RPMI8226 (cell line): Measurements from ENCODE around the gene FARS2.

Experiments used
- DNase-seq: peaks from one replicate; pipeline ENCODE4 v3.0.0-alpha.2; 2015

Gene FARS2

DNA sequence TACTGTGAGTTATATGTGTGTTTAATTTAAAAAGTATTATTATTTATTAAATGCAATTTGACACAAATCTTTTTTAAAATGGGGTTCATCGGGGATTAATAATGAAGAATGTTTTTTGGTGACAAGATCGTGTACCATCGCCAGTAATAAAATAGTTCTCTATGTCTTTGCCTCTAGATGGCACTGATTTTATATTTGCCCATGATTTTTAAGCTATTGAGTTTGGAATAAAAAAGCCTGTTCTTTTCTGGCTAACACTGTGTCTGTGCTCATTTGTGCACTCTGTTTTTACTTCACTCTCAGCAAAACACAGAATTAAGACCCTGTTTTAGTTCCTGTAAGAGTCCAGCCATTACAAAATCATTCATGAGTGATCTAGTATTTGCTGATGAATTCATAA is 127.0 kb downstream of the FARS2 start:
- no peak for DNase-seq

DNA sequence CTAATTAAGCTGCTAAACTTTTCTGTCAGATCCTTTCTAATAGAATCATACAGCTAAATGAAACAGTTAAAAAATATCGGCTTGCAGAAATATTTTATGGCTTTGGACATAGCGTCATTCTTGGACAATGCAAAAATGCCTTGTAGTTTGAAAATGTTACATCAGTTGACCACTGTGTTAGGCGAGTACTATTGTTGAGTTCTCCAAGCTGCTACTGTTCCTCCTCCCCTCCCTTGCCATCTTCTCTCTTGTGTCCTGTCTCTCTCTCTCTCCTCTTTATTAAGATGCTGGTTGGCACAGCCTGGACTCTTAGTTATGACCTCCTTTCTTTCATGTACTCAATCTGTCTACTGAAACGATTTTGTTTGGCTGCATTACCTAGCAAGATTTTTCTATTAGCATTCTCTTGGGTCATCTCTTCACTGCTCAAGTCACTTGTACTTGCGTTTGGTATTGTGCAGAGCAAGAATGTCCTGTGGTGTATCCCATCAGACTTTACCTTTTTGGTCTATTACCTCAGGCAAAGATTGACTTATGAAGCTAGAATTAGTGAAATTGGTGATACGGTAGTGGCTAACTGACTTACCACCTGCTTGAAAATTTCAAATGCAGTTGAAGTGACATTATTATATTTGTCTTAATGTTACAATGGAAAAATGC is 127.9 kb downstream of the FARS2 start:
- no peak for DNase-seq

DNA sequence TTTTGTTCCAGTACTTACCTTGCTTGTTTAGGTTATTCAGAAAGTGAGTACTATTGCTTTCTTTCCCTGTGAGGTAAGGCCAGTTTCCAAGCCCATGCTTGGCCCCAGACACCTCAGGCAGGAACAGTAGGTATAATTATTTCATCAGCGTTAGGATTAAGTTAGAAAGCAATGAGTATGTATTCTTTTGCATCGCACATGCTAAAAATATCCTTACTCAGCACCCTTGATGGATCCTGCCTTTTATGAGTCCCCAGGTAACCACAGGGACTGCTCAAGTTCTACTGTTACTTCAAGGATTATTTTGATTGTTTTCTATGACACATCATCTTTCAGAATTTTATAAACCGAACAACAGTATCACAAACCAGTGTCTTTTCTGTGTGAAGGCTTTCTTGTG is 128.9 kb downstream of the FARS2 start:
- no peak for DNase-seq

DNA sequence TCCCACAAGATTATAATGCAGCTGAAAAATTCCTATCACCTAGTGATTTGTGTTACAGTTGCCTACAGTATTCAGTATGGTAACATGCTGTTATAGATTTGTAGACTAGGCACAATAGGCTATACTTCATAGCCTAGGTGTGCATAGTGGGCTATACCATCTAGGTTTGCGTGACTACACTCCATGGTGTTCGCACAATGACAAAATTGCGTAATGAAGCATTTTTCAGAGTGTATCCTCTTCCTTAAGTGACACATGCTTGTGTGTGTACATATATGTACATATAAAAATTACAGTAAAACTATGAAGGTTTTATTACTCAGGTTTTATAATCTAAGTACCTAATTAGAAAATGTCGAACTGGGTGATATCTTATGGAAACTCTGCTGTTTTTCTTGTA is 133.0 kb downstream of the FARS2 start:
- DNase-seq = no peak

DNA sequence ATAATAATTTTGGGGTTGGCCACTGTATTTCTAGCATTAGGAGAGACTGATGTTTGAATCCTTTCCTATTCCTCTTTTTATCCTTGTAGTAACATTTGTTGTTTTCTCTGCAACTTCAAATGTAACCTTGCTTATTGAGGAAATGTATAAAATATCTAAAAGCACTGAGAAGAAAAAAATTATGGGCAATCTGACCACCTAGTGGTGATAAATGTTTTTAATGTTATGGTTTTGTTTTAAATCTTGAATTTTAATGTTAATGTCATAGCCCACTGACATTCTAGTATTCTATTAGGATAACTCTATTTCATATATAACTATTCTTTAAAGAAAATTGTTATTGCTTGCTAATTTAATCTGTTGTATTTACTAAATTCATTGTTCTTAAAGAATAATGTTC is 134.4 kb downstream of the FARS2 start:
- no peak for DNase-seq

DNA sequence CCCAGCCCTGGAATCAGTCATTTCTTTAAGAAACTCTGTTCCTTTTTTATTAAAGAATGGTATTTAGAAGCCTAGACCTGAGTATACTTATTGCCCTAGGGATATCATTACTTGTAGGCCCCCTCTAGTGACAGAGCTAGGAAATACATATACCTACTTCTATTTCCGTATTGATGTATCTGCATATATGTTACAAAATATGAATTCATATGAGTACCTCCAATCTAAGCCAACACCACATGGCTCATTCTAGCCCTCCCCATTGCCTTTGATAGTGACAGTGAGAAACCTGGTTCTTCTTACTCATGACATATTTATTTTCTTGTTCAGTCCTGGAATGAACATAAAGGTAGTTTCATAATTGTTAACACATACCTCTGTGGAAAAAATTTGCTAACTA is 137.2 kb downstream of the FARS2 start:
- peak; percentile 38 for DNase-seq

DNA sequence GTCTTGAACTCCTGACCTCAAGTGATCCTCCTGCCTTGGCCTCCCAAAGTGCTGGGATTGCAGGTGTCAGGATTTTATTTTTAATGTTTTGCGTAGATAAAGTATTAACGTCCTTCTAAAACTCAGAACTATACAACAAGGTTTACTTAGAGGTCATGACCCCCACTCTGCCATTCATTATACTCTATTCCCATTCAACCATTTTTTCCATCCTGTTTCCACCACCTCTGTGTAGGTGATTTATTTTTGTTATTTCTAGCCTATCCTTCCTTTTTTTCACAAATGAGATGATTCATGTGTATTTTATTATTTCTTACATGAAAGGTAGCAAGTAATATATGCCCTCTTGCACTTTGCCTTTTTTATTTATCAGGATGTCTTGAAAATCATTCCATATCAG is 138.1 kb downstream of the FARS2 start:
- no peak for DNase-seq

DNA sequence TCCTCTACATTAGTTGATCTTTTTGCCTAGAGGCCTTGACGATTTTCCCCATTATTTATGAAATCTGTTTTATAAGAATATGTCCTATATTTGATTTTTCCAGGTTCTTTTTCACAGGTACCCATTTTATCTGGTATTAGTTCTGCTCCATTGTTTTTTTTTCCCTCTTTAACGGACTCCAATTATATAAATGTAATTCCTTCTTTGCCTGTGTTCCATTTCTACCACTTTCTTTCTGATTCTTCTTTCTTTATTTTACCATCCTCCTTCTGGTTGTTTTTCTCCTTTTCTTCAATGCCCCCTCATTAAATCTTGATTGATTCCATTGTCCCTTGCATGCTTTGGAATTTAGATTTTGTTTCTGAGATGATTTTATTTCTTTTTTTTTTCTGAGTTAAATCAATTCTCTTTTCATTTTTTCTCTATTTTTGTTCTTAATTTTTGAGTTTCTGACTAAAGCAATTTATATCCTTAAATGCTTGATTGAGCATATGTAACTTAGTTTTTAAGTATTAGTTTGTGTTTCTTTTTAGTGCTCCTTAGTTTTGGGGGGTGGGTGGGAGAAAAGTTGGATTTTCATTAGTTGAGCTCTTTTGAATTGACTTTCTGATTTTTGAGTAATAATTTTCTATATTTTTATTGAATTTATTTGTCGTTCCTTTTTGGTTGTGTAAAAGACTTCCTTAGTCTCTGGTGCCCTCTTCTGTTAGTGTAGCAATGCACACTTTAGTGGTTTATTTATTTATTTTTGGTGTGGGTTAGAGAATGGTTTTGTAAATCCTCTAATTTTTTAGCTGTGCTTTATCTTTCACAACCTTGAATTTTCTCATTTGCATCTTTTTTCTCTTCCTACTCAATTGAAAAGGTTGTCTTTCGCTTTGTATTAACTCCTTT is 140.8 kb downstream of the FARS2 start:
- DNase-seq = peak; percentile 49

DNA sequence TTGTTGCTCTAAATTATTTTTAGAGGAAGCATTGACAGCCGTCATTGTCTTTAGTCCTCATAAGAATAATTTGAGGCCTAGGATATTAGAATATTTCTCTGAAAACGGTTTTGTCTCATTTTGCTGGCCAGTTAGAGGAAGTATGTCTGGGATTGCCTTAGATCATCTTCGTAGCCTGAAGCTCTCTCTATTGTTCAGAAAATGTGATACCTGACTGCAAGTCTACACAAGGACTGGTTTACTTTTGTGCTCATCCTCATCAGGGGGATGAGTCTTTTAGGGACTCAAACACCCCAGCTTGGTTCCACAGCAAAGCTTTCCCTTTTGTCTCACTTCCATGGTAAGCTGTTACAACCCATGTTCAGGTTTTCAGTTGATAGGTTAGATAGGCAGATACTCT is 141.8 kb downstream of the FARS2 start:
- no peak for DNase-seq

DNA sequence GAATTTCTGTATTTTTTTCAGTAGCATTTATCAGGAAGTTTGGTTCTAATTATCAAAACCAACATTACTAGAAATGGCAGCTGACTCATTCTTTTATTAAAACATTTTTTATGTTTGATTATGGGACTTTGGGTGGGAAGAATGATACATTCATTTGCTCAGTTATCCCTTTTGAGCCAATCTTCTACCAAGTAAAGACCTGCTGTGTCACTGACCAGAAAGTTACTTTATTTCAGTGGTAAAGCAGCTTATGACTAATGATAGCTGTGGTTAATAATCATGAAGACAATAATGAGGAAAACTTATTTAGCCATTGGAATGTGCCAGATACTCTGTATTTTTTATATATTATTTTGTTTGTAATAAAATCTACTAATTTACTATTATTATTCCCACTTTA is 142.3 kb downstream of the FARS2 start:
- DNase-seq = no peak

DNA sequence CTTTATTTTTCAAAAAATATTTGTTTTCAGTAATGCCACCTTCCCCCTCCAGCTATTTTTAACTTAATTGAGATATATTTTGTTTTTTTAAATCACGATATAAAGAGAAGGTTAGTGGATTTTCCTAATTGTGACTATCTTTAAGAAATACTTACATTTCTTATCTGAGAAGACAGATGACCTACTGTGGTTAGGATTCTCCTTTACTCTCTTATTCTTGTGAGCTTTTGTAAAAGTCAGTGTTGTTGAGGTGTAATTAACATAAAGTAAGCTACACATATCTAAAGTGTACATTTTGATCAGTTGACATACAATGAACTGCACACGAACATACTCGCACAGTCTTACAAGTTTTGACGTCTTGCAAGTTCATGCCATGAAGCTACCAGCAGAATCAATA is 144.7 kb downstream of the FARS2 start:
- DNase-seq = no peak

DNA sequence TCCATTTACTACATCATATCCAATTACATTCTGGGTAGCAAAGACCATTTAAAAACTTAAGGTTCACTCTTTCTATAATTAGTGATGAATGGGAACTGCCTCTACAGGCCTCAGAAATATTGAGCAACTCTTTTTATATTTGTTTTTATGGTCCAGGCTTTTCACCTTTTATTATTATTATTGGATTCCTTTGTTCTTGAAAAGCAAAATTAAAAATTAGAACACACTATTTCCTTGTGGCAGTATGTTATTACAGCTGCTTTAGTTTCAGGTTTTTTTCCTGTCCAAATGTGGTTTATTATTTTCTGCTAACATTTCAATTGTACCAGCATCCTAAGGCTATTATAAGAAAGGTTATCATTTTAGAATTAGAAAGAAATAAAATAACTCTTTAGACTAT is 150.1 kb downstream of the FARS2 start:
- no peak for DNase-seq

DNA sequence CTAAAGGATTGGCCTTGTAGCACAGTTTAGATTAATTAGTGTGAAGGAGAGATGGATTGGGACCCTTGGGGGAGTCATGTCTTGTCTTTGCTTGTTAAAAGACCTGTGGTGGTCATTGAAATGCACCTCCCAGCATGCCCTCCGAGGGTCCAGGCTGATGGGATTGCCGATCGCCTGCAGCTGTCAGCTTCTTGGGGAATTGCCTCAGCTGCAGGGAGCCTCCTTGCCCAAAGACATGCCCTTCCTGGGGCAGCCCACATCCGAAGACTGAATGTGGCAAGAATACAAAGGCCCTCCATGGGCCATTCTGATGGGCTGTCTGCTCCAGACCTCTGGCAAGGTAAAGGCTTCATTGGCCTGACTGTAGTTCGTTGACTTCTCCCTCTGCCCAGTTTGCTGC is 150.7 kb downstream of the FARS2 start:
- DNase-seq = no peak

DNA sequence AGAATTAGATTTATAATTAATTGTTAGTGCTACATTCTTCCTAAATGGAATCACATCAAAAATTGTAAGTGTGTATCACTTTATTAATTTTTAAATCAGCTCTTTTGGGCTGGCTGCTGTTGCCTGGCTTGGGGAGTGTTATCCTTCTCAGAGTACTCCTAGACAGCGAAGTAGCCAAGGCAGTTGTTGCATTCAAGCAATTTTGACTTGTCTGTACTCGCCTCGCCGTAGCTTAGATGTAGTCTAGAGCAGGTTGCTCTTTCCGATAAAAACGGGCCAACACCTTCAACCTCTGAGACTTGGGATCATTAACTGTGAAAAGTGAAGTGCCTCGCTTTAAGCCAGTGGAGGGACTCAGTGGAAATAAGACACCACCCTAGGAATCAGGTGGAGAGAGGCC is 151.3 kb downstream of the FARS2 start:
- DNase-seq = no peak

DNA sequence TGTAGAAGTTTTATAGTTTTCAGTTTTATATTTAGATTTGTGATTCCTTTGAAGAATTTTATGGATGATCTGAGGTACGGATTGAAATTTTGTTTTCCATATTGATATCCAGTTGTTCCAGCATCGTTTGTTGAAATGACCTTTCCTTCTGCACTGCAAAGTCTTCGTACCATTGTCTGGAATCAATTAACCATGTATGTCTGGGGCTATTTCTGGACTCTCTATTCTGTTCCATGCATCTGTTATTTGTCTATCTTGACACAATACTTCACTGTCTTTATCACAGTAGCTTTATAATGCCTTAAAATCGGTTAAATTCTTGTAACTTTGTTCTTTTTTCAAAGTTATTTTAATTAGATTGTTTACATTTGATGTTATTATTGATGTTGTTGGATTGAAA is 154.9 kb downstream of the FARS2 start:
- DNase-seq = no peak

DNA sequence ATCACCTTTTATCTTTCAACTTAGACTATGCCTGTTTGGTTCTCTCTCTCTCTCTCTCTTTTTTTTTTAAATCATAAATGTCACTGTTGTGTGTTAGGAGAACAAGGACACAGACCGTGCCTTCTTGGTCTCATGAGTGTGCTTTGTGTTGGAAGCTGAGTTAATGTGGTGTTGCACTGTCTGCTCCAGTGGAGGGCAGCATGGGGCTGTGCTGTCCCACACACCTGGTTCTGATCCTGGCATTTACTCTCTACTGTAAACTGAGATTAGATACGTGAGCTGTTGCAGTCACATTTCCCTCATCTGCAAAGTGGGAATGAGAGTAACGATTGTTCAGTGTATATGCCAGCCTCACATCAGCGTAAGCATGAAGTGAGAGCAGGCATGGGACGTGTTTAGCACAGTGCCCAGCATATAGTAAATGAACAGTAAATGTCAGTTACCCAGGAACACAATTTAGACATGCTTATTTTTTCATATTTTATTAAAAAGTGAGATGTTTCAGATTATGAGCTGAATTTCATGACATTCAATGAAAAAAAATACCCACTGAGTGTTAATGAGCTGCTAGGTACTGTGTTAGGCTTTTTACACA is 161.1 kb downstream of the FARS2 start:
- DNase-seq = peak; percentile 23

DNA sequence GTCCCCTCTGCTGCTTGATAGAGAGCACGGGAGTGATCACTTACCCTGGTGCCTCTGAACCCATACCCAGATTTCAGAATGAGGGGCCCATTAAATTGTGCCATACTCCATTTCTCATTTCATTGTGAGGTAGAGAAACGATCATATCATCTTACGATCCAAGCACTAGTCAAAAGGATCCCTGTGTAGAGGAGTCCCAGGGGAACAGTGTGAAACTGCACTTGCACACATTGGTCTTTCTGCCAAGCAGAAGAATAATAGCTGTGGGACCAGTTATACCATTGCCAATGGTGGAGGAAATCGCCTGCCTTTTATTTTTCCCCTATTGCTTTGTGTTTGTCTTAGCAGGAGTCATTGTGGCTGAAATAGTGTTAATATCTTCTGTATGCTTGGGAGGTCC is 161.9 kb downstream of the FARS2 start:
- no peak for DNase-seq

DNA sequence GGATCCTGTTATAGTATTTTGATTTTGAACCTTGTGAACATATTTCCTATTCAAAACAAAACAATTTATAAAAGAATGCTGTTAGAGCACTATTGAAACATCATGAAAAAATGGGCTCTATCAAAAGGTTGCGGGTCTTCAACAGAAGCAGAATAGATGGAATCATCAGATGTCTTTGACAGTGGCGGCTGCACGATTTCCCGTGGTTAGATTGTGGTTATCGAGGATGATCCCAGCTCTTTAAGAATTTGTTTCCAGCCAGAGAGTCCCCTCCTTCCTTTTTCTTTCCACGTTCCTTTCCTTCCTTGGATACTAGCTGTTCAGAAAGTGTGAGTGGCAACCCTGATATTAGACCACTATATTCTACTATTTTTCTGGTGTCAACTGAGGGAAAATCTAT is 163.4 kb downstream of the FARS2 start:
- DNase-seq = no peak

DNA sequence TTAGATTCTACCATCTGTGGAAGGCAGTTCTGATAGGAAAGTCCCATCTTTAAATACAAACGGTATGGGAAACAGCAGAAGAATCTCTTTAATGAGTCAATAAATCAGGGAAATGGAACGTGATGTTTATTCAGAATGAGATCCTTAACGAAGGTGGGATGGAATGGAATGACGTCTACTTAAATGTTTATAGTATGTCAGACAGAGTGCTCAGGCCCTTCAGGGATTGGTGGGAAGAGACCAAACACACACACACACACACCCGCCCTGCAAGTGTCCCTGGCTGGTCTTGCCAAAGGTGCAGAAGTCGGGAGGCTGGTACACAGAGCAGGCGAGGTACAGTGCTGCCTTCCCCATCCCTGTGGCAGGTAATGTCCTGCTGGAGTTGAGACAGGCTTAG is 164.0 kb downstream of the FARS2 start:
- DNase-seq = no peak

DNA sequence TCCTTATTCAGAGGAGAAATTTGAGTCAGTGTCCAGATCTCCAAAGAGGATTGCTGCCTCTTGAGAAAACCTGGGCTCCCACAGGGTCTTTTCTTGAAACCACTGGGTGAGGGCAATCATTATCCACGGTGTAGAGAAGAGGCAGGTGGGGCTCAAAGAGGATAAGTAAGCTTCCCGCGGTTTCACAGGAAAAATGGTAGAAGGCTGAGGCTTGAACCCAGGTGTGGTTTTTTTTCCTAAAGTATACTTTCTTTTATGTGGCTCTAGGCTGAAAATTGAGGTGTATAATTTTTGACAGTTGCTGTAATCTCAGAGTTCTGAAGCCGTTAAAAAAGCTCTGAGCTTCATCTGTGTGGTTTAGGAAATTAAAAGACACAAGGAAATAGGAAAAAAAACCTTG is 164.5 kb downstream of the FARS2 start:
- DNase-seq = no peak

DNA sequence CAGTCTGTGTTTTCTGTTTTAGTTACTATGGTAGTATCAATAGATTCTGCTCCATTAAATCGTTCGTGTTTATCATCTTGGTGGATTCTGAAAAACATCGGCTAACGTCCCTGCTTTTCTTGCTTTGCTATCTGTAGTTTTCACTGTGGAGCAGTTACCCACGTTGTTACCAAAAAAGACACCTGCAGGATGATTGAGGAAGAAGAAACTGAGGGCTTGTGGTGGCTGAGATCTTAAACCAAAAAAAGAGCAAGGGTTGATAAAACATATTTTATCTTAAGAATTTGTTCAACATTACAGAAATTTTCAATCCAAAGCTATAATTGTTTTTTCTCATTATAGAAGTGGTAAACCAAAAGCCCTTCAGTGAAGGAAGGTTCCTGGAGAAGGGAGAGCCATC is 166.3 kb downstream of the FARS2 start:
- no peak for DNase-seq

DNA sequence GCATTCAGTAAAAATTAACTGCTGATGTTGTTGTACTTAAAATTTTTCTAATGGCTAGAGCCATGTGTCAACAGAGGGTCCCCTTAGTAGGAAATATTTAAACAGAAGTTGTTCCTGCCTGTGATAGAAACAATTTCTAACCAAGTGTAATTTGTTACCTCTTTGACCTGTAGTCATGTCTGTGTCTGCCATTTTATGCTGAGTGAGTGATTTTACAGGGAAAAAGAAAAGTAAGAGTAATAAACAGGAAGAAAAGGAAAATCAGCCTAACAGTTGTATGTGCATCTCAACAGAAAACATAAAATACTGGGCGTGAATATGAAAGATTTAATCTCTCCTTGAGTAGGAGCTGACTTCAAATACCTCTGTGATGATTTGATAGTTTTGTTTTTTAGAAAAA is 172.0 kb downstream of the FARS2 start:
- DNase-seq = no peak

DNA sequence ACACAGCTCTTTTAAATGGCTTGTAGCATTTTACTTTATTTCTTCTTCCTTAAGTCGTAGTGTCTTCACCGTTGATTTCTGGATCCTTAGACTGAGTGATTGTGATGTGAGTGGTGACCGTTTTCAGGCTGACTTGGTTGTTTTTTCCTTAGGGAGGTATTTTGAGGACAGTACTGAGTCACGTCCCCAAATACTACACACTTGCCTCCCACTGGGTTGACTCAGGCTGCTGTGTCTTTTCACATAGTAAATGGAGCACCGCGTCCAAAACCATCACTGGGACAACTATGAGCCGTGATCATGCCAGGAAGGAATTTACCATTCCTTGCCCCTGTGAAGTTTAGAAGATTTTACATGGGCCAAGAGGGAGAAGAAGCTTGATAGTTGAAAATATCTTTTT is 174.1 kb downstream of the FARS2 start:
- no peak for DNase-seq

DNA sequence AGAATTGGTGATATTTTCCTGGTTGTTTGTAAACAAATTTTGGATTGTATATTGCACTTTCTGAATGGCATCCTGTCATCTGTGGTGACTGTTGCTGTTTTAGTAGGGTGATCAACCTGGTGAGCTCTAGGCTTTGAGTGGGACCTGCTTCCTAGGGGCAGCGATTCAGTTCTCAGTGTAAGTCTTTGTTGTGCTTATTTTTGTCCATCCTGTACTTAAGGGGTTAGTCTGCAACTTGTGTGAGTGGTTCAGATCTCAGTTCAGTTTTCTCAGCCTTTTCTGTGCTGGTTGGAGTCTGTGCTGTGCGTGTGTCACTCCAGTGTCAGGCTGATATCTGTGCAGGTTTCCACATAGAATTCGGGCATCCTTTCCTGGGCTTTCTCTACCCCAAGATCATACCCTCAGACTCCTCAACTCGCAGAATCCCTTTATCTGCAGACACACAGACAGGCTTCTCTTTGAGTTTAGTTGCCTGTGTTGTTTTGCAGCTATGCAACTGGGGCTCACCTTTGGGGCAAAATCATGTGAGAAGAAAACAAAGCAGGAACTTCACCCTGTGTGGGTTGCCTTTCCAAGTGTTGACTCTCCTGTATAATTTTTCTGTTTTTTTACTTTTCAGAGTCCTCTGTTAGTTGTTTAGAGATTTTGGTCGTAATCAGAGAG is 177.7 kb downstream of the FARS2 start:
- DNase-seq = no peak
